Esophagus squamous epithelium (tissue), 4 donors: Measurements from ENCODE around the gene MRPS27.

Source experiments
- CTCF ChIP-seq, 6 experiments: fragments of 450-650 bp in 4 of 6; fragments of 200-600 bp in 2 of 6; sonication (generic) in 2 of 6; IDR thresholded peaks; one replicate each; pipeline ENCODE4 v1.5.1; 2016 to 2019; ENCODE audit warnings: antibody characterized with exemption in 6 of 6, mild to moderate bottlenecking in 4 of 6, moderate library complexity in 4 of 6
- POLR2A ChIP-seq, 4 donors: fragments of 450-650 bp; IDR thresholded peaks; one replicate each; pipeline ENCODE4 v1.6.1; 2017; ENCODE audit warnings: antibody characterized with exemption in 4 of 4, mild to moderate bottlenecking in 4 of 4, moderate library complexity in 3 of 4

GRCh38 chr5:72245546-72245945, 74.5 kb downstream of the MRPS27 start:
- TF ChIP-seq CTCF (IDR thresholded peaks at IDR 0.05) (no peak), POLR2A (IDR thresholded peaks at IDR 0.05) (no peak)
